Muscle of back (tissue), 11 donors: ENCODE results near the gene WNK2. TPM values are rescaled to one million over a fixed set of nuclear protein-coding genes. Genes with fewer than 3 reads are reported as not detected.

Experiments
- DNase-seq, 3 donors: peaks; one replicate each; pipeline versions ENCODE4 v3.0.0 to v3.0.0-alpha.2; 2013
- polyA plus RNA-seq, 10 donors: library from polyadenylated mRNA; unstranded; fragments of 120-200 nt; gene quantifications; one replicate each; pipeline ENCODE4 v1.2.1, GENCODE V29; 2013; ENCODE audit not compliant: insufficient read length in 10 of 10

The WNK2 gene
- polyA plus RNA-seq, 10 donors: 9.3 to 14.7 (median 11.5) TPM

GRCh38 chr9:93185266-93186214 lies 1.6 kb downstream of the WNK2 start:
- no peak for DNase-seq

DNA sequence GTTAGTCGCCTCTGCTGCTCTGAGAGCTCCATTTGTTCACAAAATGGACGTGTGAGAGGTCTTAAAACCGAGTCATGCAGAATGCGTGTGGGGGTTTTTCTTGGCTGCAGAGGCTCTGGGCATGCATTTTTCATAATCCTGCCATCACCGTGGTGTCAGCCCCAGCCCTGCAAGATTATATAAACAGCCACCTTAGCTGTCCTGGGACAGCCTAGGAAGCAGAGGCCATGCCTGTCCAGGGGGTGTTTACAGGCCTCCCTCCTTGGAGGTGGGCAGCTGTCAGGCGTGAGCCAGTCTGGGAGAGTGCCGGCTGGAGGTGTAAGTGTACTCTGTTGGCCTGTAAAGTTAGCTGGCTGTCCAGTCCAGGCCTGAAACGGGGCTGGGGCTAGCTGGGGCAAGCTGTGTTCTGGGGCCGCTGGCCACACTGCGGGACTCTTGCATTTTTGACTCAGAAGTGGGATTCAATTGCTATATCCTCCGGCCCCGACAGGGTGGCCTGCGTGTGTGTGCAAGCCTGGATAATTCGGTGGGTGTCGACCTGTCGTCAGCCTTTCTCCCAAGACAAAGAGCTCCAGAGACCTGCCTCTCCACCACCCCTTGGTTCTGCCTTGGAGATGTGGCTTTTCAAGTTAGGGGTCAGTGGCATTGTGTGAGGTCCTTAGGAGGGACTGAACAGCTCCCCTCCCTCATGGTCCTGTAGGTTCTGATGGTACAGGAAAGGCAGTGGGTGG lies 2.4 kb downstream of the WNK2 start:
- DNase-seq: no peak

- no peak for DNase-seq
Measured at GRCh38 chr9:93187047-93187446, 3.1 kb downstream of the WNK2 start.

GRCh38 chr9:93187574-93187973 lies 3.6 kb downstream of the WNK2 start:
- no peak for DNase-seq

GRCh38 chr9:93188426-93189368 lies 4.8 kb downstream of the WNK2 start:
- DNase-seq: no peak

DNA sequence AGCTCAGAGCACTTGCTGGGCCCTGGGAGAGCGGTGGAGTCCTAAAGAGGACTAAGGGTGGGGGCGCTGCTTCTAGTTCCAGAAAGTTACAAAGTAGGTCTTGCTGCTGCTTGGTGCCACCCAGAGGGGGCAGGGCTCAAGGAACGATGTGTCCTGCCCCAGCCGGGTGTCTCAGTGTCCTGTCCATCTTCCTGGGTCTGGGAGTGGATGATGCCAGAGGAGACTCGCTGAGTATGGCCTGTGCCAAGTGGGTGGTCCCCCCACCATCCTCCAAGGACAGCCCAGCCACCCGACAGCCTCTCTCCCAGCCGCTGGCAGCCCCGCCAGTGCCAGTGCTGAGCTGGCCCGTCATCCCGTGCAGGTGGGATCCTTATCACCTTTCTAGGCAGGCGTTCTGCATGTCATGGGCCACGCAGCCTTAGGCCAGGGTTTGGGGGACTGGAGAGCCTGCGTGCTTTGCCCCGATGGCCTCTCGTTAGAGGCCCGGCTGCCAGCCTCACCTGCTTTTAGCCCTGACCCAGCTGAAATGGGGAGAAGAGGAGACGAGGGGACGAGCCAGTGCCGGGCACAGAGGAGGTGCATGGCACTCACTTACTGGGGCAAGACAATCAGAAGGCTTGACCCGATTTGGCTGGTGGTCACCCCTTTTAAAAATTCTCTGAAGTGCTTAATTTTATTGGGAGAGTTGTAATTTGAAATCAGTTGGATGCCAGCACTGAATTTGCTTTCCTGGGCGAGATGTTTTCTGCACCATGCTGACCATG lies 5.6 kb downstream of the WNK2 start:
- DNase-seq: no peak

GRCh38 chr9:93190133-93190525 lies 6.2 kb downstream of the WNK2 start:
- no peak for DNase-seq

GRCh38 chr9:93190656-93191353 lies 6.9 kb downstream of the WNK2 start:
- DNase-seq: no peak

DNA sequence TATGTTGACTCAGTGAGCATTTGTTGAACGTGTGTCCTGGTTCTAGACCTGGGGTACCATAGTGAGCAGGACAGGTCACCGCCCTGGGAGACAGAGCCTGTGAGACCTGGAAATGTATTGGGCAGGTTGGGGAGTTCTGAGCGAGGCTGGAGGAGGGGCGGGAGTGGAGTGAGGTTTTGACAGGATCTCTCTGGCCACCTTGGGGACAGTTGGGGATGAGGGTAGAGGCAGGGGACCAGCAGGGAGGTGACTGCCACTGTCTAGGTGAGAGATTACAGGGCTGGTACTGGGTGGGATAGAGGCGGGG lies 7.4 kb downstream of the WNK2 start:
- DNase-seq: no peak

DNA sequence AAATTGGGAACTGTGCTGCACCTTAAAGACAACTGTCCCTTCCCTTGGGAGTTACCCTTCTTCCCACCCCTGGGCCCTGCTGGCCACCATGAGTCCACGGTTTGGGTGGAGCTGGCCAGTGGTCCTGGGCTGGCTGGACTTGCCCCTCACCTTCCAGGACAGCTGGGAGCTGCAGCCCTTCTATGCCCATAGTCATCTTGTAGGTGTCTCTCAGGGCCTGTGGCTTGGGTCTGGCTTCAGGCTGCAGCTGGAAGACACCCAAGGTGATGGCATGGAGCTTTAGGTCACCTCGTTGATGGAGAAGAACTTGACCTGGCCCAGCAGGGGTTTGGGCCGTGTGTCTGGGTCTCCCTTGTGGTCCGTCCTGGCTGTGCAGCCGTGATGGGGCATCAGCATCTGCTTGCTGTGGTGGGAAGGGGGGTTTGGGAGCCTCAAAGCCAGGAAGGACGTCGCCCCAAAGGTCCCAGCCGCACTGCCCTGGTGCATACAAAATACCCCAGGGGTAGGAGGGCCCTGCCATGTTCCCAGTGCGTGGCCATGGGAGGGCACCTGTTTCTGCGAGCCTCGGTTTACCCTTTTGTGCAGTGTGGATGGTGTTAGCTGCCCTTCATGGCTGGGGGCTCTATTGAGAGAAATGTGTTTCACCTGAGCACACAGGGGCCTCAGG lies 8.9 kb downstream of the WNK2 start:
- DNase-seq: no peak

GRCh38 chr9:93193388-93194220 lies 9.7 kb downstream of the WNK2 start:
- DNase-seq: peak in 1 of 3 donors; percentile 67

- no peak for DNase-seq
Measured at GRCh38 chr9:93194221-93194625, 10.3 kb downstream of the WNK2 start.

DNA sequence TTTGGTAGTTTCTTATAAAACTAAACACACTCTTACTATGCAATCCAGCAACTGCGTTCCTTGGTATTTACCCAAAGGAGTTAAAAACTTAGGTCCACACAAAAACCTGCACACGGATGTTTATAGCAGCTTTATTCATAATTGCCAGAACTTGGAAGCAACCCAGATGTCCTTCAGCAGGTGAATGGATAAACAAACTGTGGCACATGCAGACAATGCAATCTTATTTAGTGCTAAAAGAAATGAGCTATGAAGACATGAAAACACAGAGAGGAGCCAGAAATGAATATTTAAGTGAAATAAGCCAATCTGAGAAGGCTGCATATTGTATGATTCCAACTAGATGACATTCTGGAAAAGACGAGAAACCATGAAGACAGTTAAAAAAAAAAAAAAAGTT lies 10.7 kb downstream of the WNK2 start:
- DNase-seq: no peak

- DNase-seq: no peak
Measured at GRCh38 chr9:93196096-93197055, 12.4 kb downstream of the WNK2 start.

DNA sequence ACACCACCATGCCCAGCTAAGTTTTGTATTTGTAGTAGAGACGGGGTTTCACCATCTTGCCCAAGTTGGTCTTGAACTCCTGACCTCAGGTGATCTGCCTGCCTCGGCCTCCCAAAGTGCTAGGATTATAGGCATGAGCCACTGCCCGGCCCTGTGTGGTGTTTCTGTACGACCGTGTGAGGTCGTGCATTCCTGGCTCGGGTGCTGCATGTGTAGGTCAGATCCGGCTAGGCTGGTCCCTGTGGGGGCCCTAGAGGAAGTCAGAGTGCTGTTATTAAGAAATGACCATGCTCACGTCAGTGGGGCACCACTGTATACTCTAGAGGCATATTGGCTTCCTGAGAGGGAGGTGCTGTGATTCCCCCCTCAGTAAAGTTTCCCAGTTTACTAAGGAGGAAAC lies 13.7 kb downstream of the WNK2 start:
- DNase-seq: no peak

GRCh38 chr9:93198117-93198837 lies 14.3 kb downstream of the WNK2 start:
- no peak for DNase-seq
